Gastroesophageal sphincter (tissue), 3 donors: ENCODE results near the gene CLNS1A.

Experiments
- CTCF ChIP-seq, 4 experiments: fragments of 200-600 bp in 2 of 4; fragments of 450-650 bp in 2 of 4; sonication (generic) in 1 of 4; IDR thresholded peaks; one replicate each; pipeline ENCODE4 v1.5.1; 2017 to 2019; ENCODE audit warnings: antibody characterized with exemption in 4 of 4, mild to moderate bottlenecking in 2 of 4, moderate library complexity in 2 of 4
- EP300 ChIP-seq: sonication (generic); formaldehyde crosslinking; IDR thresholded peaks from one replicate; pipeline ENCODE4 v1.6.1; 2017; ENCODE audit warnings: antibody characterized with exemption, mild to moderate bottlenecking

- TF ChIP-seq EP300 (no peak), CTCF (IDR thresholded peaks at IDR 0.05) (no peak)
Measured at GRCh38 chr11:77637345-77638165, at the start of gene CLNS1A.
